ENCODE data around the gene CYP1A1. TPM values are rescaled to one million over a fixed set of nuclear protein-coding genes. Genes with fewer than 3 reads are reported as not detected.

CYP1A1 gene
- total and polyA plus RNA-seq, 9 of the 15 experiments (the other 6 are each of a cell fraction or from before 2014, with no cell fraction given) = 0.04 to 0.13 (median 0.05) TPM; not detected in 5

GRCh38 chr15:74758736-74759135 is 33.4 kb upstream of the CYP1A1 start (continued):
- no peak for TF ChIP-seq RREB1 (CRISPR knock-in tag; IDR thresholded peaks at IDR 0.05)

GRCh38 chr15:74754593-74755215 is 29.4 kb upstream of the CYP1A1 start:
- WGBS (ENCODE audit: insufficient coverage, low coverage, missing lambda C conversion rate) = 5% methylated on average over 20 of the region's 20 CpGs
- ChIA-PET POLR2A (no interaction called here), CTCF (ENCODE audit: low intra/inter-chr PET ratio) (no interaction called here)
- Histone ChIP-seq H3K9ac (ENCODE audit: insufficient read depth in 1 of 2, low read depth in 2 of 2, low read length in 2 of 2) (peak overlapping the region in 1 of 2 experiments; percentile 28; a peak in 1 of 4 replicates), H3K36me3 (ENCODE audit: control insufficient read depth, insufficient read depth, low read length) (no peaks in the 10 kb centered on the region), H3K79me2 (ENCODE audit: control insufficient read depth, insufficient read depth, low read length) (no peaks in the 10 kb centered on the region), H3K9me3 (replicated peaks; ENCODE audit: control insufficient read depth, insufficient read depth, low read depth, low read length) (no peaks in the 10 kb centered on the region), H4K20me1 (replicated peaks; ENCODE audit: control insufficient read depth, insufficient read depth, low read length) (no peaks in the 10 kb centered on the region; the same call in 1 of the 2 replicates), H2AFZ (ENCODE audit: low read depth, low read length) (no peak overlapping the region), H3K4me1 (replicated peaks in 1 of 2; ENCODE audit: control insufficient read depth in 2 of 2, insufficient read depth in 2 of 2, low read length in 2 of 2) (no peaks in the 10 kb centered on the region), H3K27me3 (ENCODE audit: control insufficient read depth in 2 of 2, insufficient read depth in 2 of 2, low read length in 2 of 2) (peaks cover 37 to 78% of the 10 kb centered on the region in 2 experiments), H3K27ac (ENCODE audit: extremely low read depth, low read depth, low read length) (no peak overlapping the region), H3K4me3 (no peak overlapping the region), H3K4me2 (ENCODE audit: insufficient read depth, low read length) (no peak overlapping the region), H3K9me1 (ENCODE audit: control insufficient read depth, insufficient read depth, low read length) (no peaks in the 10 kb centered on the region)
- peak; percentile 52 for ATAC-seq
- BruUV-seq (replicated peaks) = no TSS peak
- in situ Hi-C loops (cut with MboI) = no loop called here
- intact Hi-C loops (cut with micrococcal nuclease) = no loop called here
- DNase-seq (ENCODE audit: extremely low read depth in 1 of 4, low spot score in 3 of 4) = no peak
- FAIRE-seq = no peak
- TF ChIP-seq ZNF57 (CRISPR knock-in tag; IDR thresholded peaks at IDR 0.05) (no peak), ZBTB17 (CRISPR knock-in tag; IDR thresholded peaks at IDR 0.05) (no peak), ZNF696 (CRISPR knock-in tag; conservative IDR thresholded peaks at IDR 0.05) (no peak), ETS2 (tag; IDR thresholded peaks at IDR 0.05; ENCODE audit: borderline replicate concordance, poor library complexity, severe bottlenecking) (no peak), ZC3H11A (IDR thresholded peaks at IDR 0.05; ENCODE audit: low read depth, low read length) (no peak), NR3C1 (CRISPR knock-in tag; IDR thresholded peaks at IDR 0.05) (no peak), NFATC3 (IDR thresholded peaks at IDR 0.05) (no peak), HSF4 (CRISPR knock-in tag; IDR thresholded peaks at IDR 0.05; ENCODE audit: borderline replicate concordance) (no peak), ZNF280B (CRISPR knock-in tag; IDR thresholded peaks at IDR 0.05) (no peak), ARNT (IDR thresholded peaks at IDR 0.05) (no peak), ZNF121 (CRISPR knock-in tag; conservative IDR thresholded peaks at IDR 0.05) (no peak), NCOR1 (IDR thresholded peaks at IDR 0.05) (no peak), PHB2 (IDR thresholded peaks at IDR 0.05; ENCODE audit: low read depth) (no peak)
